Measurements from ENCODE around the gene MCM3AP. TPM values are rescaled to one million over a fixed set of nuclear protein-coding genes. Genes with fewer than 3 reads are reported as not detected.

MCM3AP gene
- total RNA-seq, 4 donors from 2014 or later: 96.7 to 178 (median 148) TPM

DNA sequence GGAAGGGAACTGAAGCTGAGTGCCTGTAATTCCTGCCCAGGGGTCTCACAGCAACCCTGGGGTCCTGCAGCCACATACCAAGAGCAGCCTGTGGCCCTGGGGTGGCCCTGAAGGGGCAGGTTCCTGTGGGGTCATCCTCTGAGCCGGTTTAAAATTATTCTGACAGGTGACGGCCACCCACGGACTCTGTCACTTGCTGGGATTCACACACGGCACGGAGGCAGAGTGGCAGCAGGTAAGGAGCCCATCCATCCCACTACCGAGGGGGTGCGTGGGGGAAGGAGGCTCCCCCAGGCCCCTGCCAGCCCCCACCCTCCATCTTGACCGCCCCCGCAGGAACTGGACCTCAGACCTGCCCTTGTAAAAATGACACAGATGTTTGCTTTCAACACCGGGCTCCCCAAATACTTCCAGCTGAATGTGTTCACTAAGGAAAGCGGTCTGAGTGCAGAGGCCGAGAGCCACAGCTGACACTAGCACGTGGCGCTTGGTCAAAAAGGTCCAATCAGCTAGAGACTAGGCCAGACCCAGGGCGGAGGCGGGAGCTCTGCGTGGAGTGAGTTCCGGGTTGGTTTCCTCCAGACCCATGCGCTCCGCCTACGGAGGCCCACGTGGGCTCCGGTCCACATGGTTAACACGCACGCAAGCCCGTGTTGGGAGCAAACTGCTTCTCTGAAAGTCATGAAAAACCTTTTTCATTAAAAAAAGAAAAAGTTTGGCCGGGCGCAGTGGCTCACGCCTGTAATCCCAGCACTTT is 10.8 kb upstream of the MCM3AP start:
- H3K4me3 ChIP-seq: peak overlapping the region in 1 of 4 donors; percentile 8

DNA sequence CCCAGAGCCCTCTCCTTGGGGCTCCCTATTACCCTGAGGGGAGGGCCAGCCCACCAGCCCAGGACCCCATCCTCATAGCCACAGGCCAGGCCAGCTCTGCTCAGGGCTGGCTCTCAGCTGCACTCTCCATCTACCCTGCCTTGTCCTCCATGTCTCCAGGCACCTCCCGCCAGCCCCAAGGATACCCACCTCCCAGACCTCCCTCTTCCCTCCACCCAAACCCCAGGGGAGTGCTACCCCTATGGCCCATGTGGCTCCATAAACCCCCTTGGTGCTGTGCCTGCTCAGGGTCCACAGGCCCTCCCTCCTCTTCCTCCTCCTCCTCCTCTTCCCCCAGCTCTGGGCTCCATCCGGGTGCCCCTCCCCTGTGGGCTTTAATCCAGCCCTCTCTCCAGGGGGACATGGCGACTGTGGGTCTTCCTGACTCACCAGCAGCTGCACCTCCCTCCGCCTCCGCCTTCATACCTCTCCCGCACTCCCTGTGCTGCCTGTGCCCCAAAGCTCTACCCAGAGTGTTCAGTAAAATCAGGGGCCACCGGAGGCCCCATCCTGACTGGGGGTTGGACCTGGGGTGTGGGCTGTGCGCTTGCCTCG is 9.9 kb upstream of the MCM3AP start:
- Histone ChIP-seq H3K27me3 (no peaks in the 10 kb centered on the region), H3K4me1 (peaks cover 0 to 25% (median 2%) of the 10 kb centered on the region in 4 donors), H3K9me3 (no peaks in the 10 kb centered on the region), H3K27ac (peak overlapping the region in 3 of 4 donors; percentile 8 to 65 (median 52)), H3K36me3 (peaks cover 0 to 9% (median 0%) of the 10 kb centered on the region in 3 donors), H3K4me3 (no peak overlapping the region)
- TF ChIP-seq POLR2A (IDR thresholded peaks at IDR 0.05) (no peak), CTCF (IDR thresholded peaks at IDR 0.05) (no peak)
- DNase-seq: no peak

More for the DNA sequence above, 10.8 kb upstream of the MCM3AP start:
- TF ChIP-seq CTCF (IDR thresholded peaks at IDR 0.05) (no peak), POLR2A (IDR thresholded peaks at IDR 0.05) (no peak)
- peak overlapping the region; percentile 32 to 65 (median 54) for H3K27ac ChIP-seq
- peaks cover 0 to 25% (median 2%) of the 10 kb centered on the region in 4 donors for H3K4me1 ChIP-seq
- H3K27me3 ChIP-seq: no peaks in the 10 kb centered on the region
- H3K36me3 ChIP-seq: peaks cover 0 to 9% (median 0%) of the 10 kb centered on the region in 3 donors
- DNase-seq: peak; percentile 68 to 83 (median 72)
- H3K9me3 ChIP-seq: no peaks in the 10 kb centered on the region

DNA sequence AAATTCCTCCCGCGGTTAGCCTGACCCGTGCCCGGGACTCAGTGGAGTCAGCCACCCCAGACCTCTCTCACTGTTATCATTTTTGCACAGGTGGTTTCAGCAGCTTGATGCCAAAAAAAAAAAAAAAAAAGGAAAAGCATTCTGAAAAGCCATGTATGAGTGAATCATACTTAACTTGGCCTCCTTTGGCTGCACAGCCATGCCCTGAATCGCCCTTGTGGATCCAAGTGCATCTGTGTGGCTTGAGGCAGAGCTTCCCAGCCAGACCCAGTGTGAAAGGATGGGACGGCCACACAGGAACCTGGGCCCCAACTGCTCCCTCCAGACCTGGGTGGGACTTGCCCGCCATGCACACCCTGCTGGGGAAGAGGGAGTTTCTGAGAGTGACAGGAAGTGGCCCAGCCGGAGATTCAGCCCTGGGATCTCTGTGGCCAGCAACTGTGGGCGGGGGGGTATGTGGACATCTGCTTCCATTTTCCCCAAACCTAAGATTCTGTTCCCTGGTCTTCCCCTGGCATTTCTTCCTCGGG is 9.3 kb upstream of the MCM3AP start:
- TF ChIP-seq CTCF (IDR thresholded peaks at IDR 0.05) (no peak), POLR2A (IDR thresholded peaks at IDR 0.05) (no peak)
- Histone ChIP-seq H3K27ac (peak overlapping the region in 3 of 4 donors; percentile 8 to 65 (median 17)), H3K36me3 (peaks cover 0 to 9% (median 0%) of the 10 kb centered on the region in 3 donors), H3K27me3 (no peaks in the 10 kb centered on the region), H3K9me3 (no peaks in the 10 kb centered on the region), H3K4me1 (peaks cover 0 to 25% (median 2%) of the 10 kb centered on the region in 4 donors), H3K4me3 (no peak overlapping the region)
- no peak for DNase-seq

GRCh38 chr21:46291561-46291960 is 6.2 kb upstream of the MCM3AP start:
- Histone ChIP-seq H3K36me3 (peaks cover 0 to 9% (median 0%) of the 10 kb centered on the region in 3 donors), H3K9me3 (no peaks in the 10 kb centered on the region), H3K4me1 (peaks cover 0 to 10% (median 0%) of the 10 kb centered on the region in 4 donors), H3K27ac (no peak overlapping the region), H3K4me3 (no peak overlapping the region), H3K27me3 (no peaks in the 10 kb centered on the region)
- DNase-seq: no peak
- TF ChIP-seq POLR2A (IDR thresholded peaks at IDR 0.05) (no peak), CTCF (IDR thresholded peaks at IDR 0.05) (no peak)

DNA sequence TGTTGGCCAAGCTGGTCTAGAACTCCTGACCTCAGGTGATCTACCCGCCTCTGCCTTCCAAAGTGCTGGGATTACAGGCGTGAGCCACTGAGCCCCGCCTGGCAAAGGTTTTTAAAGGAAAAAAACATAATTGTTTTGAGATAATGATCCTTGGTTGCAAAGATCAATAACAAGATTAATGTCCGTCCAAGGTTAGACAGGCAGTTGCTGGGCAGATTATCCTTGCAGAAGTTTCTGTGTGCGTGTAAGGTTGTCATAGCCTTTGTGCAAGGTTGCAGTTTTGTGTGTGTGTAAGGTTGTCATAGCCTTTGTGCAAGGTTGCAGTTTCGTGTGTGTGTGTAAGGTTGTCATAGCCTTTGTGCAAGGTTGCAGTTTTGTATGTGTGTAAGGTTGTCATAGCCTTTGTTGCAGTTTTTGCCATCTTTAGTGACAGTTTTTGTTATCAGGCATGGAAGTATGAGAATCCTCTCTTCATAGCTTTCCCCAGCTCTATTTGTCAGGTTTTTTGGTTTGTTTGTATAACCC is 4.3 kb upstream of the MCM3AP start:
- no peaks in the 10 kb centered on the region for H3K27me3 ChIP-seq
- no peak overlapping the region for H3K27ac ChIP-seq
- no peak overlapping the region for H3K4me3 ChIP-seq
- peaks cover 0 to 8% (median 3%) of the 10 kb centered on the region in 4 donors for H3K4me1 ChIP-seq
- TF ChIP-seq CTCF (IDR thresholded peaks at IDR 0.05): no peak
- TF ChIP-seq POLR2A (IDR thresholded peaks at IDR 0.05): no peak
- no peaks in the 10 kb centered on the region for H3K9me3 ChIP-seq
- no peak for DNase-seq
- peaks cover 0 to 9% (median 0%) of the 10 kb centered on the region in 3 donors for H3K36me3 ChIP-seq

All from Peyer's patch (tissue), 4 donors.